NT2/D1 (cell line): ENCODE measurements around the gene MYO3B.

Source experiments
- DNase-seq: peaks from one replicate; pipeline ENCODE4 v3.0.0-alpha.2; 2011; ENCODE audit warnings: low read depth, low spot score
- H3K27me3 ChIP-seq: 2 replicates; pipeline ENCODE4 v1.6.0; 2011; ENCODE audit warnings: mild to moderate bottlenecking; ENCODE audit not compliant: insufficient read length, insufficient read depth
- H3K36me3 ChIP-seq: 2 replicates; pipeline ENCODE4 v1.6.1; 2011; ENCODE audit warnings: mild to moderate bottlenecking, low read length, mixed read lengths; ENCODE audit not compliant: insufficient read depth, insufficient read length
- H3K4me1 ChIP-seq: 2 replicates; pipeline ENCODE4 v1.5.1; 2011; ENCODE audit not compliant: insufficient read depth, insufficient read length
- H3K4me3 ChIP-seq: 2 replicates; pipeline ENCODE4 v1.5.1; 2011; ENCODE audit warnings: low read depth; ENCODE audit not compliant: insufficient read length
- H3K9ac ChIP-seq: 2 replicates; pipeline ENCODE4 v1.6.0; 2011; ENCODE audit warnings: low read depth; ENCODE audit not compliant: insufficient read length
- H3K9me3 ChIP-seq: 2 replicates; pipeline ENCODE4 v1.5.1; 2011; ENCODE audit warnings: mild to moderate bottlenecking, low read length; ENCODE audit not compliant: insufficient read depth
- SUZ12 ChIP-seq: IDR thresholded peaks from 2 replicates; pipeline ENCODE4 v1.6.1; 2011; ENCODE audit not compliant: insufficient read length, insufficient read depth; ENCODE audit errors: extremely low read depth
- YY1 ChIP-seq: IDR thresholded peaks from 2 replicates; pipeline ENCODE4 v1.6.1; 2011; ENCODE audit not compliant: insufficient read length, insufficient read depth
- ZNF274 ChIP-seq: IDR thresholded peaks from 2 replicates; pipeline ENCODE4 v1.6.1; 2011; ENCODE audit warnings: mild to moderate bottlenecking, low read depth, low read length

The MYO3B gene

GRCh38 chr2:170336408-170336807, 158.5 kb downstream of the MYO3B start:
- peaks cover 8% of the 10 kb centered on the region; the same call in 1 of the 2 replicates for H3K9me3 ChIP-seq
- no peak overlapping the region for H3K4me3 ChIP-seq
- H3K27me3 ChIP-seq = no peaks in the 10 kb centered on the region
- H3K36me3 ChIP-seq = no peaks in the 10 kb centered on the region
- TF ChIP-seq SUZ12 (no peak), YY1 (no peak), ZNF274 (no peak)
- no peaks in the 10 kb centered on the region for H3K4me1 ChIP-seq
- no peak overlapping the region for H3K9ac ChIP-seq
- DNase-seq = no peak

- no peak overlapping the region for H3K9ac ChIP-seq
- no peaks in the 10 kb centered on the region for H3K4me1 ChIP-seq
- no peak for TF ChIP-seq YY1
- TF ChIP-seq ZNF274 = no peak
- no peak for TF ChIP-seq SUZ12
- no peaks in the 10 kb centered on the region for H3K36me3 ChIP-seq
- no peaks in the 10 kb centered on the region for H3K27me3 ChIP-seq
- no peak for DNase-seq
- no peak overlapping the region for H3K4me3 ChIP-seq
- peaks cover 3% of the 10 kb centered on the region; the same call in 1 of the 2 replicates for H3K9me3 ChIP-seq
Measured at GRCh38 chr2:170336916-170337315, 159.0 kb downstream of the MYO3B start.

- Histone ChIP-seq H3K9me3 (no peaks in the 10 kb centered on the region; the same call in 1 of the 2 replicates), H3K36me3 (no peaks in the 10 kb centered on the region), H3K4me3 (no peak overlapping the region), H3K4me1 (no peaks in the 10 kb centered on the region), H3K27me3 (no peaks in the 10 kb centered on the region), H3K9ac (no peak overlapping the region)
- DNase-seq = no peak
- TF ChIP-seq SUZ12 = no peak
- no peak for TF ChIP-seq YY1
- TF ChIP-seq ZNF274 = no peak
Measured at GRCh38 chr2:170339322-170339721, 161.4 kb downstream of the MYO3B start.

DNA sequence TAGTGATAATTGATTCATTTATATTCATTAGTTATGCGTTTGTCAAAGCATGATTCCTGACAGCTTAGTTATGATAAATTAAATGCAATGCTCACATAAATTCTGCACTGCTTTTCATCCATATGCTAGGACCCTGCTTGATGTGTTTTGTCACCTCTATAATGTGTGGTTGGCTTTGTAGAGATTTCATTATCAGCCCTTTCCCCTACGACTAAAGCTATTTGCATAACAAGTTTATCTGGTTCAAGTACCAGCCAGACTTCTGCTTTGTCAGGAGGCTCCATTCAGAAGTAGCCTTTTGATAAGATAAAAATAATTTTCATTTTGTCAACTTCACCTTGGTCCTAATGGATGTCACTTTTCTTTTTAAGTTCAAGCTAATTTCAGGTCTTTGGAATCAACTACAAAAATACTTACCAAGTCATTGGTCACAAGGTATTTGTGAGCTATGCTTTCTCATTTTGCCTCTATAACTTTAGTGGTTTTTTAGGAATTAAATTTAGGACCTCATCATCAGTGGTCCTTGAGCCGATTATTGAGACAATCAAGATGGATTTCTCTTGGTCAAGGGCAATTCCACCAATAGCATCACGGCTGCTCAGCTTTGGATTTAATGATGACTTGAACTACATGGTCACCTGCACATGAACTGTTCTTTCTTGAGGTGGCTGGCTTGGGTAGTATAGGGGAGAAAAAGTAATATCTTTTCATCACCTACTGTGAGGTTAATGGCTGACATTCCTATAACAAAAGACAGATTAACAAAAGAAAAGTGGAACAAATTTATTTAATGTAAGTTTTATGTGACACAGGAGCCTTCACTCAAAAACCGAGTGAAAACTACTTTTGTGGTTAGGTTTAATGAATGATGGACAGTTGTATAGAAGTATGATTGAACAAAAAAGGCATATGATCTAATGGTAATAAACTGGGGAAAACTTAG, 162.1 kb downstream of the MYO3B start:
- Histone ChIP-seq H3K36me3 (no peaks in the 10 kb centered on the region), H3K9ac (no peak overlapping the region), H3K4me1 (no peaks in the 10 kb centered on the region), H3K4me3 (no peak overlapping the region), H3K9me3 (no peaks in the 10 kb centered on the region; the same call in 1 of the 2 replicates), H3K27me3 (no peaks in the 10 kb centered on the region)
- TF ChIP-seq YY1 (no peak), SUZ12 (no peak), ZNF274 (no peak)
- DNase-seq = no peak

DNA sequence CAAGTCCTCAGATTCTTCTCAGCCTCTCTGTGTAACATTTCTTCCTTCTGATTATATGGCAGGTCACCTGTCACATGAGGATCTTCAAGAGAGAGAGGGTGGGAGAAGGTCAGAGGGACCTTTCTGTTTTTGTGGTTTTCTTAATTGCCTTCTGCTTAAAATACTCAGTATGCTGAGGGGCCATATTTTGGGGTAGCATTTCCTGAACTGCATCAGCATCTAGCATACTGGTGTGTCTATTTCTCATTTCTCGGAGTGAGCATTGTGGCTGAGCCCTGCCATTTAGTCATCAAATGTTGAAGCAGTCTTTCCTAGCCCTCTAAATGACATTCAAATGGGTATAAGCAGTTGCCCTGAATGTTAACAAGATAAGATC, 162.7 kb downstream of the MYO3B start:
- Histone ChIP-seq H3K27me3 (no peaks in the 10 kb centered on the region), H3K9ac (no peak overlapping the region), H3K4me3 (no peak overlapping the region), H3K36me3 (no peaks in the 10 kb centered on the region), H3K4me1 (no peaks in the 10 kb centered on the region), H3K9me3 (no peaks in the 10 kb centered on the region; the same call in 1 of the 2 replicates)
- no peak for DNase-seq
- TF ChIP-seq SUZ12 = no peak
- no peak for TF ChIP-seq ZNF274
- no peak for TF ChIP-seq YY1

- H3K4me3 ChIP-seq = no peak overlapping the region
- TF ChIP-seq YY1 (no peak), SUZ12 (no peak), ZNF274 (no peak)
- no peaks in the 10 kb centered on the region for H3K36me3 ChIP-seq
- H3K9me3 ChIP-seq = no peaks in the 10 kb centered on the region; the same call in 1 of the 2 replicates
- H3K9ac ChIP-seq = no peak overlapping the region
- H3K27me3 ChIP-seq = no peaks in the 10 kb centered on the region
- no peak for DNase-seq
- H3K4me1 ChIP-seq = no peaks in the 10 kb centered on the region
Measured at GRCh38 chr2:170341684-170342623, 164.0 kb downstream of the MYO3B start.
